Endodermal cell (in vitro differentiated cells): ENCODE data around the gene RELT. TPM values are rescaled to one million over a fixed set of nuclear protein-coding genes. Genes with fewer than 3 reads are reported as not detected.

ENCODE experiments used
- DNase-seq: peaks from one replicate; pipeline ENCODE4 v3.0.0-alpha.2; 2017
- H3K27ac ChIP-seq: 2 replicates; pipeline ENCODE4 v1.5.1; 2013; ENCODE audit warnings: mild to moderate bottlenecking, low read depth, low read length, moderate library complexity
- H3K27me3 ChIP-seq: 2 replicates; pipeline ENCODE4 v1.6.1; 2013; ENCODE audit warnings: mild to moderate bottlenecking, low read length, moderate library complexity; ENCODE audit not compliant: insufficient read depth, control insufficient read depth, poor library complexity, severe bottlenecking
- H3K36me3 ChIP-seq: 2 replicates; pipeline ENCODE4 v1.7.0; 2013; ENCODE audit warnings: mild to moderate bottlenecking, low read length, moderate library complexity; ENCODE audit not compliant: control insufficient read depth, insufficient read depth
- H3K4me1 ChIP-seq: one replicate; pipeline ENCODE4 v1.7.0; 2013; ENCODE audit warnings: low read length; ENCODE audit not compliant: control insufficient read depth, insufficient read depth
- H3K4me3 ChIP-seq: 2 replicates; pipeline ENCODE4 v1.5.1; 2013; ENCODE audit warnings: mild to moderate bottlenecking, low read length, moderate library complexity
- H3K9ac ChIP-seq: 2 replicates; pipeline ENCODE4 v1.6.1; 2013; ENCODE audit warnings: mild to moderate bottlenecking, low read length, moderate library complexity; ENCODE audit not compliant: poor library complexity, severe bottlenecking; ENCODE audit errors: extremely low read depth
- H3K9me3 ChIP-seq: 2 replicates; pipeline ENCODE4 v1.6.1; 2013; ENCODE audit warnings: mild to moderate bottlenecking, low read length, moderate library complexity; ENCODE audit not compliant: control insufficient read depth
- H3K27ac Mint-ChIP-seq: 2 replicates; pipeline ENCODE4 v1.8.0; 2020; ENCODE audit warnings: mixed read lengths
- H3K27me3 Mint-ChIP-seq: 2 replicates; pipeline ENCODE4 v1.8.0; 2021; ENCODE audit warnings: mild to moderate bottlenecking, mixed read lengths; ENCODE audit not compliant: insufficient read depth
- H3K36me3 Mint-ChIP-seq: 2 replicates; pipeline ENCODE4 v1.8.0; 2020; ENCODE audit warnings: low read depth, mixed read lengths
- H3K4me1 Mint-ChIP-seq: 2 replicates; pipeline ENCODE4 v1.8.0; 2020; ENCODE audit warnings: mixed read lengths
- H3K4me3 Mint-ChIP-seq: 2 replicates; pipeline ENCODE4 v1.8.0; 2020; ENCODE audit warnings: mild to moderate bottlenecking, moderate library complexity, mixed read lengths
- H3K9me3 Mint-ChIP-seq: 2 replicates; pipeline ENCODE4 v1.8.0; 2020; ENCODE audit warnings: mild to moderate bottlenecking, mixed read lengths
- CTCF ChIP-seq: fragments of 200-600 bp; sonication (generic); conservative IDR thresholded peaks from 2 replicates; pipeline ENCODE4 v1.5.0; 2021; ENCODE audit warnings: antibody characterized with exemption, mild to moderate bottlenecking
- whole genome bisulfite sequencing, 2 experiments: methylation state at CpG; one replicate each; pipeline versions ENCODE4 v1.1.5 to v1.1.7; 2013; ENCODE audit warnings: missing lambda C conversion rate in 2 of 2, mixed read lengths in 1 of 2; ENCODE audit not compliant: insufficient coverage in 1 of 2, insufficient read length in 1 of 2; 5-methylcytosine and 5-hydroxymethylcytosine counted together
- total RNA-seq, 2 donors: library from RNA; stranded (reverse); fragmentation: NEBNext Ultra II Directional in 1 of 2; extraction: Animal tissue kit (Norgen Biotek cat#: 25700) in 1 of 2; gene quantifications; 2 replicates in 1 of 2; 3 replicates in 1 of 2; pipeline ENCODE4 v1.2.1, GENCODE V29; 2021

RELT gene
- total RNA-seq, 2 donors from 2014 or later = 6.9 to 8.9 TPM

GRCh38 chr11:73365352-73366264, 10.6 kb upstream of the RELT start:
- H3K27ac Mint-ChIP-seq = no peak overlapping the region
- WGBS, 2 experiments = 92 to 97% methylated on average over 10 to 24 of the region's 24 CpGs
- DNase-seq = no peak

GRCh38 chr11:73366265-73366610, 10.0 kb upstream of the RELT start:
- H3K27ac Mint-ChIP-seq = no peak overlapping the region
- no peak overlapping the region for H3K9ac ChIP-seq
- H3K4me1 ChIP-seq = no peaks in the 10 kb centered on the region
- H3K36me3 Mint-ChIP-seq = peaks cover 14% of the 10 kb centered on the region
- H3K27me3 ChIP-seq = no peaks in the 10 kb centered on the region
- WGBS, 2 experiments = 90 to 91% methylated on average over 4 of the region's 4 CpGs
- TF ChIP-seq CTCF = no peak
- no peak overlapping the region for H3K4me3 ChIP-seq
- no peaks in the 10 kb centered on the region for H3K9me3 ChIP-seq
- no peak overlapping the region for H3K27ac ChIP-seq
- peaks cover 35% of the 10 kb centered on the region for H3K36me3 ChIP-seq
- H3K4me1 Mint-ChIP-seq = no peaks in the 10 kb centered on the region
- peaks cover 4% of the 10 kb centered on the region for H3K27me3 Mint-ChIP-seq
- no peaks in the 10 kb centered on the region for H3K9me3 Mint-ChIP-seq
- H3K4me3 Mint-ChIP-seq = no peak overlapping the region
- no peak for DNase-seq

More at GRCh38 chr11:73365352-73366264, 10.6 kb upstream of the RELT start:
- H3K27ac ChIP-seq = no peak overlapping the region
- peaks cover 4% of the 10 kb centered on the region for H3K27me3 Mint-ChIP-seq
- H3K9me3 ChIP-seq = no peaks in the 10 kb centered on the region
- TF ChIP-seq CTCF = no peak
- no peak overlapping the region for H3K4me3 ChIP-seq
- no peak overlapping the region for H3K4me3 Mint-ChIP-seq
- H3K9me3 Mint-ChIP-seq = no peaks in the 10 kb centered on the region
- peaks cover 14% of the 10 kb centered on the region for H3K36me3 Mint-ChIP-seq
- H3K9ac ChIP-seq = no peak overlapping the region
- no peaks in the 10 kb centered on the region for H3K4me1 Mint-ChIP-seq
- peaks cover 41% of the 10 kb centered on the region for H3K36me3 ChIP-seq
- no peaks in the 10 kb centered on the region for H3K4me1 ChIP-seq
- H3K27me3 ChIP-seq = no peaks in the 10 kb centered on the region

- DNase-seq = no peak
- no peaks in the 10 kb centered on the region for H3K9me3 Mint-ChIP-seq
- no peaks in the 10 kb centered on the region for H3K4me1 Mint-ChIP-seq
- Histone ChIP-seq H3K27me3 (no peaks in the 10 kb centered on the region), H3K4me3 (no peak overlapping the region), H3K27ac (no peak overlapping the region), H3K36me3 (peaks cover 30% of the 10 kb centered on the region), H3K4me1 (no peaks in the 10 kb centered on the region), H3K9me3 (no peaks in the 10 kb centered on the region), H3K9ac (no peak overlapping the region)
- peaks cover 14% of the 10 kb centered on the region for H3K36me3 Mint-ChIP-seq
- TF ChIP-seq CTCF = no peak
- no peak overlapping the region for H3K4me3 Mint-ChIP-seq
- H3K27me3 Mint-ChIP-seq = peaks cover 4% of the 10 kb centered on the region
- WGBS, 2 experiments = 93% methylated on average over 6 of the region's 6 CpGs
- no peak overlapping the region for H3K27ac Mint-ChIP-seq
These were observed 9.2 kb upstream of the RELT start for GRCh38 chr11:73366953-73367352.
